Activated B cell treated with CpG ODN at 0.5 μM for 24 hours (primary cell): ENCODE data around the gene SLC29A2. TPM values are rescaled to one million over a fixed set of nuclear protein-coding genes. Genes with fewer than 3 reads are reported as not detected.

ENCODE experiments used
- ATAC-seq: fragments of 200-7000 bp; cut with Tn5 transposase; one replicate; pipeline ENCODE4 v1.10.0; 2021; ENCODE audit warnings: low read depth, mild to moderate bottlenecking, moderate library complexity
- CTCF ChIA-PET: fragments of 350-600 bp; sonication (Branson Sonifier 250); formaldehyde crosslinking; loops from one replicate; lab custom pipeline; 2021; ENCODE audit warnings: antibody characterized with exemption; lab: Charles Lee
- POLR2A ChIA-PET: fragments of 350-600 bp; sonication (Branson Sonifier 250); formaldehyde crosslinking; loops from one replicate; lab custom pipeline; 2021; ENCODE audit warnings: antibody characterized with exemption; lab: Charles Lee
- DNase-seq: peaks from one replicate; pipeline ENCODE4 v3.0.0; 2022
- H3K27ac Mint-ChIP-seq: one replicate; pipeline ENCODE4 v1.8.0; 2020; ENCODE audit warnings: mixed read lengths
- H3K27me3 Mint-ChIP-seq: one replicate; pipeline ENCODE4 v1.8.0; 2021; ENCODE audit warnings: mixed read lengths
- H3K36me3 Mint-ChIP-seq: one replicate; pipeline ENCODE4 v1.8.0; 2021; ENCODE audit warnings: low read depth, mixed read lengths
- H3K4me1 Mint-ChIP-seq: one replicate; pipeline ENCODE4 v1.8.0; 2021; ENCODE audit warnings: mixed read lengths
- H3K4me3 Mint-ChIP-seq: one replicate; pipeline ENCODE4 v1.8.0; 2020; ENCODE audit warnings: mild to moderate bottlenecking, mixed read lengths
- H3K9me3 Mint-ChIP-seq: one replicate; pipeline ENCODE4 v1.8.0; 2020; ENCODE audit warnings: mixed read lengths
- intact Hi-C: fragments of 100-400 bp; cut with micrococcal nuclease; formaldehyde crosslinking; loops from one replicate; pipeline ENCODE4 v1.15.1; 2024
- total RNA-seq: library from RNA; stranded (reverse); gene quantifications from 2 replicates; pipeline ENCODE4 v1.2.3, GENCODE V29; 2022
- TF ChIP-seq, protein P1 (sequence below): fragments of 200-600 bp; IDR thresholded peaks from one replicate; pipeline ENCODE4 v1.8.0; 2022; ENCODE audit warnings: antibody characterized with exemption, mild to moderate bottlenecking

The SLC29A2 gene
- total RNA-seq, 1 donor from 2014 or later, result 17.1 TPM

GRCh38 chr11:66331542-66332370 lies 39.8 kb downstream of the SLC29A2 start:
- TF ChIP-seq, protein P1, sequence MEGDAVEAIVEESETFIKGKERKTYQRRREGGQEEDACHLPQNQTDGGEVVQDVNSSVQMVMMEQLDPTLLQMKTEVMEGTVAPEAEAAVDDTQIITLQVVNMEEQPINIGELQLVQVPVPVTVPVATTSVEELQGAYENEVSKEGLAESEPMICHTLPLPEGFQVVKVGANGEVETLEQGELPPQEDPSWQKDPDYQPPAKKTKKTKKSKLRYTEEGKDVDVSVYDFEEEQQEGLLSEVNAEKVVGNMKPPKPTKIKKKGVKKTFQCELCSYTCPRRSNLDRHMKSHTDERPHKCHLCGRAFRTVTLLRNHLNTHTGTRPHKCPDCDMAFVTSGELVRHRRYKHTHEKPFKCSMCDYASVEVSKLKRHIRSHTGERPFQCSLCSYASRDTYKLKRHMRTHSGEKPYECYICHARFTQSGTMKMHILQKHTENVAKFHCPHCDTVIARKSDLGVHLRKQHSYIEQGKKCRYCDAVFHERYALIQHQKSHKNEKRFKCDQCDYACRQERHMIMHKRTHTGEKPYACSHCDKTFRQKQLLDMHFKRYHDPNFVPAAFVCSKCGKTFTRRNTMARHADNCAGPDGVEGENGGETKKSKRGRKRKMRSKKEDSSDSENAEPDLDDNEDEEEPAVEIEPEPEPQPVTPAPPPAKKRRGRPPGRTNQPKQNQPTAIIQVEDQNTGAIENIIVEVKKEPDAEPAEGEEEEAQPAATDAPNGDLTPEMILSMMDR, result no peak
- Mint-ChIP-seq H3K27ac (no peak overlapping the region), H3K4me3 (no peak overlapping the region), H3K36me3 (no peaks in the 10 kb centered on the region), H3K9me3 (no peaks in the 10 kb centered on the region), H3K4me1 (peaks cover 30% of the 10 kb centered on the region), H3K27me3 (peaks cover 6% of the 10 kb centered on the region)
- DNase-seq, result no peak
- CTCF ChIA-PET, result interaction anchor here (6.2 kb wide), 1 partner anchor 20 kb away, joined by 67 read pairs; no protein-coding TSS in a partner anchor
- no peak for ATAC-seq
- POLR2A ChIA-PET, result interaction anchor here (1.1 kb wide), 1 partner anchor 19 kb away, joined by 4 read pairs; no protein-coding TSS in a partner anchor
- intact Hi-C loops, result no loop called here

DNA sequence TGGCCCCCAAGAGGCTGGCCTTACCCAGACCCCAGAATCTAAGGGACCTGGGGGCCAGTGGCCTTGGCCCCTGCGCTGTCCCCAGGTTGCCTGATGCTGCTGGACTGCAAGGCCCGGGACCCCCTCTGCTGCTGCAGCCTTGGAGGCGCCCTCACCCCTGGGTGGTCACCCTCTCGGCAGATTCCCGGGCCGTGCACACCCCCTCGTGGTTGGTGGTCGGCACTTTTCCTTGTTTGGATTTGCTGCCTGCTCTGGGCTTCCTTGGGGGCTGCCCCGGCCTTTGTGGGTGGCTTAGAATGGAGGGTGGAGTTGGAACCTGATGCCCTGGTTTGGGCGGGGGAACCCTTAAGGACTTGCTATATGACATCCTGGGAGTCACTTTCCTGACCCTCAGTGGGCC lies 40.6 kb downstream of the SLC29A2 start:
- Mint-ChIP-seq H3K27me3 (peaks cover 4% of the 10 kb centered on the region), H3K36me3 (no peaks in the 10 kb centered on the region), H3K9me3 (no peaks in the 10 kb centered on the region), H3K27ac (no peak overlapping the region), H3K4me3 (no peak overlapping the region), H3K4me1 (peaks cover 27% of the 10 kb centered on the region)
- intact Hi-C loops, result no loop called here
- ChIA-PET POLR2A (interaction anchor here (1.1 to 1.5 kb wide), 2 partner anchors 18 to 20 kb away, joined by 4 read pairs; no protein-coding TSS in a partner anchor), CTCF (interaction anchor here (6.2 kb wide), 1 partner anchor 19 kb away, joined by 67 read pairs; no protein-coding TSS in a partner anchor)
- TF ChIP-seq, protein P1, result no peak
- no peak for DNase-seq
- no peak for ATAC-seq

GRCh38 chr11:66329165-66329673 lies 42.3 kb downstream of the SLC29A2 start:
- intact Hi-C loops, result loop anchor here (2.0 kb wide), 2 partner anchors 16 to 40 kb away; partner anchors contain the start of genes BRMS1 and YIF1A
- DNase-seq, result no peak
- no peaks in the 10 kb centered on the region for H3K27me3 Mint-ChIP-seq
- CTCF ChIA-PET, result interaction anchor here (0.7 to 6.2 kb wide), 2 partner anchors 18 to 1104 kb away, joined by 3 to 67 read pairs; no protein-coding TSS in a partner anchor
- no peaks in the 10 kb centered on the region for H3K9me3 Mint-ChIP-seq
- no peak for ATAC-seq
- POLR2A ChIA-PET, result interaction anchor here (1.0 to 1.5 kb wide), 4 partner anchors 17 to 73 kb away, joined by 4 to 6 read pairs (median 5); no protein-coding TSS in a partner anchor
- TF ChIP-seq, protein P1, result no peak
- no peak overlapping the region for H3K27ac Mint-ChIP-seq
- H3K36me3 Mint-ChIP-seq, result no peaks in the 10 kb centered on the region
- peaks cover 22% of the 10 kb centered on the region for H3K4me1 Mint-ChIP-seq
- H3K4me3 Mint-ChIP-seq, result no peak overlapping the region

DNA sequence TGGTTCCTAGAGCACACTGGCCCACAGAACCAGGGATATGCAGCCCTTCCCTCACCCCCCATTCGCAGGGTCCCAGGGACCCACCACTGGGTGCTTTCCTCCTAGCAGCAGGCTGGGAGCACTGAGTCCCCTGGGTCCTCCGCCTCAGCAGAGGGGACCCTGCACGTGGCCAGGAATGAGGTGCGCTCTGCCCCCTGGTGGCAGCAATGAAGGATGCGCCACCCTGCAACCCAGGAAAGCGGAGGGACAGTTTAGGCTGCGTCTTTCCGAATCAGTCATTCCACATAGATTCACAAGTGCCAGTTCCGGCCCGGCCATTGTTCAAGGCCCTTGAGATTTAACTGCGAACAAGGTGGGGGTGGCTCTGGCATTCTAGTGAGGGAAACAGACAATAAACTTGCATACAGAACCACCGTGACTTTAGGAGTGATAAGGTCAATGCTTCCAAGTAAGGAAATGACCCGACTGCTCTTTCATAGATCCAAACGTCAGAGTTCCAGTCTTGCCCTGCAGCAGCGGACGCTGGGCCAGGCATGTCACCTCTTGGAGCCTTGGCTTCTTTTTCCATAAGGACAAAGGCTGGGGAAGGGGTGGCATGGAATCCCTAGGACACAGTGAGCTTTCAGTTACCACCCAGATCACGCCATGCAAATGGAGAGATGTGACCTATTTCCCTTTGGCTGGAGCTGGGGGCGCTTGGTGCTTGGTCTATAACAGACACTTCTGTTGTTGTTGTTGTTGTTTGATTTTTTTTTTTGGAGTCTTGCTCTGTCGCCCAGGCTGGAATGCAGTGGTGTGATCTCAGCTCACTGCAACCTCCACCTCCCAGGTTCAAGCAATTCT lies 43.0 kb downstream of the SLC29A2 start:
- intact Hi-C loops, result loop anchor here (1.0 to 2.0 kb wide), 5 partner anchors 16 to 106 kb away; partner anchors contain the start of genes BRMS1 and YIF1A
- peak overlapping the region; percentile 46 for H3K4me3 Mint-ChIP-seq
- peak; percentile 99 for ATAC-seq
- peak; percentile 79 for DNase-seq
- H3K9me3 Mint-ChIP-seq, result no peaks in the 10 kb centered on the region
- TF ChIP-seq, protein P1, result peak; percentile 63
- H3K4me1 Mint-ChIP-seq, result peaks cover 22% of the 10 kb centered on the region
- no peaks in the 10 kb centered on the region for H3K27me3 Mint-ChIP-seq
- no peak overlapping the region for H3K27ac Mint-ChIP-seq
- no peaks in the 10 kb centered on the region for H3K36me3 Mint-ChIP-seq
- ChIA-PET POLR2A (interaction anchor here (1.0 to 1.2 kb wide), 3 partner anchors 16 to 72 kb away, joined by 4 to 6 read pairs (median 6); no protein-coding TSS in a partner anchor), CTCF (interaction anchor here (0.7 to 6.2 kb wide), 2 partner anchors 17 to 1103 kb away, joined by 3 to 67 read pairs; no protein-coding TSS in a partner anchor)
